H54 (cell line): ENCODE results near the gene CXCL9.
"Not testable (repeated sequence)": the region's sequence is repeated elsewhere in the genome, so short reads cannot be mapped to it uniquely, and the experiment has no call there.

ENCODE experiments used
- DNase-seq: peaks from one replicate; pipeline ENCODE4 v3.0.0; 2011; ENCODE audit warnings: low spot score, mixed read lengths; ENCODE audit not compliant: insufficient read length
- FAIRE-seq: peaks from 3 replicates; lab custom pipeline; 2011; peaks lifted over from hg19 to GRCh38; lab: Jason Lieb, UNC
- POLR2A ChIP-seq: IDR thresholded peaks from 2 replicates; pipeline ENCODE4 v1.6.1; 2011; ENCODE audit warnings: low read depth, mild to moderate bottlenecking, low read length

CXCL9 gene

DNA sequence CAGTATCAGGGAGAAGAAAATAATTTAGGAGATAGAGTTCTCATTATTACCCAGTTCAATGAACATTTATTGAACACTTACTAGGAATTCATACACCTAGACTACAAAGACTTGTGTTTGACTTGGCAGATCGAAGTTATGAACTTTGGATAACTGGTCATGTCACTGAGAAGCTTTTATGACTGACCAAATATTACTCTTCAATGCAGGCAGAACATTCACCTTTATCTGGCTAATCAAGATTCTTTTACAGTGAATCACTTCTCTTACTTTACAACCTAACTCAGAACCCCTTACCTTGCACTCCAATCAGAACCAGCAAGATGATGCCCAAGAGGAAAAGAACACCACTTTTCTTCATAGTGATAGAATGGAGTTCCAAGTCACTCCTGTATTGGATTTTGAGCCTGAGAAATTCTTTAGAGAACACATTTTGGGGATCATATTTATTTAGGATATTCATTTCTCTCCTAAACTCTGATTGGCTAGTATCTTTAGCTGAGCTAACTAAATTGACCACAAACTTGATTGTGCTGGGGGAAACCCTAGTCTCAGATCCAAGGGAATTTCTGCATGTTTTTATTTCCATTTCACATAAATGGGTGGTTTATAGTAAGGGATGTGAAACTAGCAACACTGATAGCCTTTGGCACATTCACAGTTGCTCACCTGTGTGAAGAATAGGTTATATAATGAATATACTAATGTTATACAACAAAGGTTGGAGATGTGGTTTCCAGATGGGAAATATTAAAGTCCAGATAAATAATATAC lies at the start of gene CXCL9:
Gene CXCL9 (minus strand): TSS at position 421 of the 774 bp plus-strand sequence. CDS start 60 bp downstream, at position 361.
- DNase-seq (no peak), FAIRE-seq (no peak)
- TF ChIP-seq POLR2A: no peak

DNA sequence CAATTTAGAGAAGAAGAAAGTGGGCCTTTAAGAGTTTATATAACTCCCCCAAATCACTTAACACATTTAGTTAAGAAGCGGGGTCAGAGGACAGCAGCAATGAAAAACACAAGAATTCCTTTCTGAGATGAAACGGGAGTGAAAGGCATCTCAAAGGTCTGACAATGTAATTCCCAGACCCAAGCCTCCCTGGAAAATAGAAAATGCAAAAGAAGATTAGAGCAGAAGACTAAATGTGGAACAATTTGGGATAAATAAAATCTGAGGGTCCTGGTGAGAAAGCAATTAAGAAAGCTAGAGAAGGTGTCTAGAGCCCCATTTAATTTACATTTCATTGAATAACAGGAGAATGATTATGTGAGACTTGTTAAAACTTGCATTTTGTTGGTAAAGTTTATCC lies 48.1 kb upstream of the CXCL9 start:
- no peak for DNase-seq
- no peak for TF ChIP-seq POLR2A
- FAIRE-seq: no peak

DNA sequence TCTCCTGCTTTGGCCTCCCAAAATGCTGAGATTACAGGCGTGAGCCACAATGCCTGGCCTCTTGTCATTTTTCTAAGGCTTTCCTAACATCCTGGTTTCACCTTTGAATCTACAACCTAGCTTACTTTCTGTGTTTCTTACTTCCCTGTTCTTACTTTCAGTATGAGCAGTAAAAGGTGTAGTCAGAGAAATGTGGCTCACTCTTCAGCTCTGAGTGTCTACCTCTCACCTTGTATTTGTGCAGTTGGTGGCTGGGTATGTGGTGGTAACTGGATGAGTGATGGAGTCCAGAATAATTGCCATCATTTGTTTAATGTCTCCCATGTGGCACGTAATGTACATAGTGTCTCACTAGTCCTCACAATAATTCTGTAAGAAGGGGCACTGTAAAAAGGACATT lies 47.7 kb upstream of the CXCL9 start:
- TF ChIP-seq POLR2A: no peak
- FAIRE-seq (no peak), DNase-seq (no peak)

DNA sequence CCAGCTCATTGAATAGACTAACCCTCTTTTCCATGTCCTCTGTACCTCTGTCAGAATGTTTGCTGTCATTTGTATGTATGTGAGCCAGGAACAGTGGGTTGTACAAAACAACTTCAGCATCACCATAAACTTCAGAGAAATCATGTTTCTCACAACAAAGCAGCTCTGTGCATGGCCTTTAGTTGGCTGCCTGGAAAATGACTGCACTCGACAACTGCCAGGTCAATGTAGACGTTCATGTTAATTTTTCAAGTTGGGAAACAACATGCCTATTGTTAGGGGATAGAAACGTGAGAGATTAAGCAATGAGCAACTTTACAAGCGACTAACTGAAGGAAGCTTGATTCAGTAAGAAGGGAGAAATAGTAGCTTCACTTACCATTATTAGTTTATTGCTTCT lies 46.4 kb upstream of the CXCL9 start:
- DNase-seq: no peak
- FAIRE-seq: no peak

DNA sequence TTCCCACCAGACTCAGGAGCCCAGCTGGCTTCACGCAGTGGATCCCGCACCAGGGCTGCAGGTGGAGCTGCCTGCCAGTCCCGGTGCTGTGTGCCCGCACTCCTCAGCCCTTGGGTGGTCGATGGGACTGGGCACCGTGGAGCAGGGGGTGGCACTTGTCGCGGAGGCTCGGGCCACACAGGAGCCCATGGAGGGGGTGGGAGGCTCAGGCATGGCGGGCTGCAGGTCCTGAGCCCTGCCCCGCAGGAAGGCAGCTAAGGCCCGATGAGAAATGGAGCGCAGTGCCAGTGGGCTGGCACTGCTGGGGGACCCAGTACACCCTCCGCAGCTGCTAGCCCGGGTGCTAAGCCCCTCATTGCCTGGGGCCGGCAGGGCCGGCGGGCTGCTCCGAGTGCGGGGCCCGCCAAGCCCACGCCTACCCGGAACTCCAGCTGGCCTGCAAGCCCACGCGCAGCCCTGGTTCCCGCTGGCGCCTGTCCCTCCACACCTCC lies 43.3 kb upstream of the CXCL9 start:
- not testable (repeated sequence) for FAIRE-seq, DNase-seq

More for the DNA sequence above, 46.4 kb upstream of the CXCL9 start:
- no peak for TF ChIP-seq POLR2A

- FAIRE-seq: not testable (repeated sequence)
These were observed 42.6 kb upstream of the CXCL9 start for GRCh38 chr4:76049860-76050416.

DNA sequence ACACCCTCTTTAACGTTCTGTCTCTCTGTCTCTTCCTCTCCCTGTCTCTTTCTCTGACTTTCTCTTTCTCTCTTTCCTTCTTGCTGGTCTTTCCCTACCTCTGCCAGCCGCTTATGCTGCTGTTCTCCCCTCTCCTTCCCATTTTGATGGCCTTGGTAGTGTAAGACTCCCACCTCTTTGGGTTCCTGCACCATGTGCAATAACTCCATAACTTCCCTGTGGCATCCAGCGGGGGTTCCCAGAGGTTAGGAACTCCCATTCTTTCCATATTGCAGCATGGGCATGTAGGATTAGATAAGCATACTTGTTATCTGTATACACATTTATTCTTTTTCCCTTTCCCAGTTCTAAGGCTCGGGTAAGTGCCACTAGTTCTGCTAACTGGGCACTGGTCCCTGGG lies 37.4 kb upstream of the CXCL9 start:
- not testable (repeated sequence) for DNase-seq, FAIRE-seq

More at GRCh38 chr4:76049860-76050416, 42.6 kb upstream of the CXCL9 start:
- DNase-seq: not testable (repeated sequence)

DNA sequence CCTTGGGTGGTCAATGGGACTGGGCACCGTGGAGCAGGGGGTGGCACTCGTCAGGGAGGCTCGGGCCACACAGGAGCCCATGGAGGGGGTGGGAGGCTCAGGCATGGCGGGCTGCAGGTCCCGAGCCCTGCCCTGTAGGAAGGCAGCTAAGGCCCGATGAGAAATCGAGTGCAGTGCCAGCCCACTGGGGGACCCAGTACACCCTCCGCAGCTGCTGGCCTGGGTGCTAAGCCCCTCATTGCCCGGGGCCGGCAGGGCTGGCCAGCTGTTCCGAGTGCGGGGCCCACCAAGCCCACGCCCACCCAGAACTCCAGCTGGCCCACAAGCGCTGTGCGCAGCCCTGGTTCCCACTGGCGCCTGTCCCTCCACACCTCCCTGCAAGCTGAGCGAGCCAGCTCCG lies 36.0 kb upstream of the CXCL9 start:
- DNase-seq, FAIRE-seq: not testable (repeated sequence)

DNA sequence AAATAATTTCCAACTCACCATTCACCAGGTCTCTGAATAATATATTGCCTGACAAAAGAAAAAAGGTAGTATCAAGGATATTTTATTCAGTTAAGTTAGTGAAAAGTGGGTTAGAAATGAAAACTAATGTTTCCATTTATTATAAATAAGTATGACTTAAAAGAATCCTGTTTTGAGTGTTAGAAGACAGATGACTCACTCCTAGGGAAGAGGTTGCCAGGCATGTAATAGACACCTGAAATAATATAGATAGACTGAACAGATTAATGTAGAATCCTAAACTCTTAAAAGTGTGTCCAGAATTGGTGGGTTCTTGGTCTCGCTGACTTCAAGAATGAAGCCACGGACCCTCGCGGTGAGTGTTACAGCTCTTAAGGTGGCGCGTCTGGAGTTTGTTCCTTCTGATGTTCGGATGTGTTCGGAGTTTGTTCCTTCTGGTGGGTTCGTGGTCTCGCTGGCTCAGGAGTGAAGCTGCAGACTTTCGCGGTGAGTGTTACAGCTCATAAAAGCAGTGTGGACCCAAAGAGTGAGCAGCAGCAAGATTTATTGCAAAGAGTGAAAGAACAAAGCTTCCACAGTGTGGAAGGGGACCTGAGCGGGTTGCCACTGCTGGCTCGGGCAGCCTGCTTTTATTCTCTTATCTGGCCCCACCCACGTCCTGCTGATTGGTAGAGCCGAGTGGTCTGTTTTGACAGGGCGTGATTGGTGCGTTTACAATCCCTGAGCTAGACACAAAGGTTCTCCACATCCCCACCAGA lies 35.1 kb upstream of the CXCL9 start:
- not testable (repeated sequence) for FAIRE-seq, DNase-seq

DNA sequence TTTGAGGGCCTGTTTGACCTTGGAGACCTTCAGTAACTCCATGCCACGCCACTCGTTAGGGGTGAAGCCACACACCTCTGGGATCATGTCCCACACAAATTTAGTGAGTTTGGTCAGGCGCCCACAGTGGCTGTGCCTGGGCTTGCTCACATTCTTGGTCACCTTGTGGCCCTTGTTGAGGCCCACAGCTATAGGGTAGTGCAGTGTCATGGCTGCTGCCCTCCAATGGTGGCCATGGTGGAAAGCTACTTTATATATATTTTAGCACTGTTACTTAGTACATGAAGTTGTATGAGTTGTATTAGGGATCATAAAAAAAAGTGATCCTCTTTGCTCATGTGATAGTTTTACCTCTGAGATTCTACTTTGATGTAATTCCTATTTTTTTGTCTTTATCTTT lies 29.5 kb upstream of the CXCL9 start:
- FAIRE-seq (no peak), DNase-seq (no peak)
- no peak for TF ChIP-seq POLR2A

- FAIRE-seq (no peak), DNase-seq (no peak)
- TF ChIP-seq POLR2A: no peak
These were observed 28.6 kb upstream of the CXCL9 start, which contains the start of gene CXCL11 for GRCh38 chr4:76035799-76036380. Gene CXCL11 (minus strand): TSS chr4:76036070. CDS start chr4:76035987, 83 bp downstream.

GRCh38 chr4:76035141-76035540 lies 27.8 kb upstream of the CXCL9 start:
- FAIRE-seq: no peak
- no peak for DNase-seq
- no peak for TF ChIP-seq POLR2A

GRCh38 chr4:76029300-76029699 lies 22.0 kb upstream of the CXCL9 start:
- FAIRE-seq: no peak
- no peak for TF ChIP-seq POLR2A
- DNase-seq: no peak

DNA sequence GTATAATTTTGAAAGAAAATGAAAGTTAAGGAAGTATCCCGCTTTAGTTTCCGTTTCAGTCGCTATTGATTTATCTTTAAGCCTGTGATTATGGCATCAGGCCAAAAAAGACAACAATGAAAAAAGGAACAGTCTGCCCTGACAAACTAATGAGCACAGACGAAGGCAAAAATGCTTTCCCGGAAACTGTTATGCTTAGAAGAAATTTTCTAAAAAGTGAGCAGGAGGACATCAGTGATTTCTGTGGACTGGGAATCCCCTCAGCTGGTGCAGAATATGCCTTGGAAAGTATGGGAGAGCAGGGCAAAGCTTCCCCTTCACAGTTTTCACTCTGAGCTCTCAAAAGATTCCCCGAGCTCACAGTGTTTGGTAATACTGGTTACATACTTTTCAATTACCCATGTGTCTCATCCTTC lies 21.0 kb upstream of the CXCL9 start:
- FAIRE-seq (no peak), DNase-seq (no peak)
- TF ChIP-seq POLR2A: no peak

DNA sequence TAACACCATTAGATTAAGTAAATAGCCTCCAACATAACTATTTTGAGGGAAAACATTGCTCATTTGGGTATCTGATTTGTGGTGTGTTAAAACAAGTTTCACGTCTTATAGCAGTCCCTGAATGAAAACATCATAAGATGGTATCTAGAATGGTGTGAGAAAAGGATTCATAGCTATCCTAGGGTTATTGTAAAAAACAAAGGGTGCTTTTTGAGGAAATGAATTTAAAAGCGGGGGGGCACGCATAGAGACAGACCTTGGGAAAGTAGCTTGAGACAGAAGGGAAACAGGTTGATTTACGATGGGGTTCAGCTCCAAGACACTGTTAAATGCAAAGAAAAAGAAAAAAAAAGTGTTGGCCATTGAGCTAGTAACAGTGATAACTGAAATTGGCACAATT lies 16.8 kb upstream of the CXCL9 start:
- DNase-seq: no peak
- TF ChIP-seq POLR2A: no peak
- no peak for FAIRE-seq
